Neural progenitor cell (in vitro differentiated cells): ENCODE data around the gene OR4N5. TPM values are rescaled to one million over a fixed set of nuclear protein-coding genes. Genes with fewer than 3 reads are reported as not detected.
"Not testable (repeated sequence)": the region's sequence is repeated elsewhere in the genome, so short reads cannot be mapped to it uniquely, and the experiment has no call there.

Source experiments
- DNase-seq: peaks from one replicate; pipeline ENCODE4 v3.0.0-alpha.2; 2016; ENCODE audit warnings: low spot score
- H2AFZ ChIP-seq: fragments of 200-600 bp; sonication (generic); replicated peaks from 2 replicates; pipeline ENCODE4 v1.6.1; 2016; ENCODE audit warnings: antibody characterized with exemption
- H3F3A ChIP-seq: fragments of 200-600 bp; sonication (generic); 2 replicates; pipeline ENCODE4 v1.6.1; 2016; ENCODE audit warnings: antibody characterized with exemption, low read depth
- H3K27ac ChIP-seq: fragments of 200-600 bp; sonication (generic); 2 replicates; pipeline ENCODE4 v1.5.1; 2016; ENCODE audit warnings: mild to moderate bottlenecking
- H3K27me3 ChIP-seq: fragments of 200-600 bp; sonication (generic); 2 replicates; pipeline ENCODE4 v1.6.1; 2016; ENCODE audit warnings: mild to moderate bottlenecking, moderate library complexity
- H3K36me3 ChIP-seq: fragments of 200-600 bp; sonication (generic); 2 replicates; pipeline ENCODE4 v1.5.1; 2016
- H3K4me1 ChIP-seq: fragments of 200-600 bp; sonication (generic); 2 replicates; pipeline ENCODE4 v1.6.1; 2016; ENCODE audit warnings: mixed run types
- H3K4me2 ChIP-seq: fragments of 200-600 bp; sonication (generic); 2 replicates; pipeline ENCODE4 v1.6.1; 2016
- H3K4me3 ChIP-seq: fragments of 200-600 bp; sonication (generic); 2 replicates; pipeline ENCODE4 v1.5.1; 2016
- H3K79me2 ChIP-seq: fragments of 200-600 bp; sonication (generic); 2 replicates; pipeline ENCODE4 v1.6.1; 2016; ENCODE audit warnings: low read depth
- H3K9ac ChIP-seq: fragments of 200-600 bp; sonication (generic); 2 replicates; pipeline ENCODE4 v1.6.1; 2016
- H3K9me3 ChIP-seq: fragments of 200-600 bp; sonication (generic); 2 replicates; pipeline ENCODE4 v1.5.1; 2016; ENCODE audit warnings: low read depth
- H4K20me1 ChIP-seq: fragments of 200-600 bp; sonication (generic); 2 replicates; pipeline ENCODE4 v1.6.1; 2016; ENCODE audit warnings: low read depth
- H3K27ac Mint-ChIP-seq: 3 replicates; pipeline ENCODE4 v1.8.0; 2021; ENCODE audit warnings: mixed read lengths
- H3K27me3 Mint-ChIP-seq: 2 replicates; pipeline ENCODE4 v1.8.0; 2022; ENCODE audit warnings: low read depth, mild to moderate bottlenecking, inconsistent platforms, moderate library complexity, mixed read lengths; ENCODE audit not compliant: insufficient read depth
- H3K36me3 Mint-ChIP-seq: 3 replicates; pipeline ENCODE4 v1.8.0; 2021; ENCODE audit warnings: mixed read lengths
- H3K4me1 Mint-ChIP-seq: 3 replicates; pipeline ENCODE4 v1.8.0; 2021; ENCODE audit warnings: mixed read lengths
- H3K4me3 Mint-ChIP-seq: 3 replicates; pipeline ENCODE4 v1.8.0; 2021; ENCODE audit warnings: mild to moderate bottlenecking, moderate library complexity, mixed read lengths
- H3K9me3 Mint-ChIP-seq: 3 replicates; pipeline ENCODE4 v1.8.0; 2020; ENCODE audit warnings: mixed read lengths
- EZH2 ChIP-seq: fragments of 200-600 bp; sonication (generic); IDR thresholded peaks from 2 replicates; pipeline ENCODE4 v1.6.1; 2017; ENCODE audit warnings: antibody characterized with exemption, mild to moderate bottlenecking, moderate library complexity
- EZH2phosphoT487 ChIP-seq: fragments of 200-600 bp; sonication (generic); IDR thresholded peaks from 2 replicates; pipeline ENCODE4 v1.6.1; 2017; ENCODE audit warnings: antibody characterized with exemption
- total RNA-seq: library from RNA; depleted of rRNA; stranded (reverse); fragments of >200 nt; gene quantifications from 2 replicates; pipeline ENCODE4 v1.2.3, GENCODE V29; 2015; ENCODE audit warnings: low replicate concordance
- TF ChIP-seq, protein P1 (sequence below): fragments of 200-600 bp; sonication (generic); IDR thresholded peaks from 2 replicates; pipeline ENCODE4 v1.5.1; 2017; ENCODE audit warnings: antibody characterized with exemption, mild to moderate bottlenecking

OR4N5 gene, protein sequence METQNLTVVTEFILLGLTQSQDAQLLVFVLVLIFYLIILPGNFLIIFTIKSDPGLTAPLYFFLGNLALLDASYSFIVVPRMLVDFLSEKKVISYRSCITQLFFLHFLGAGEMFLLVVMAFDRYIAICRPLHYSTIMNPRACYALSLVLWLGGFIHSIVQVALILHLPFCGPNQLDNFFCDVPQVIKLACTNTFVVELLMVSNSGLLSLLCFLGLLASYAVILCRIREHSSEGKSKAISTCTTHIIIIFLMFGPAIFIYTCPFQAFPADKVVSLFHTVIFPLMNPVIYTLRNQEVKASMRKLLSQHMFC
- not detected in 2 replicates for total RNA-seq

DNA sequence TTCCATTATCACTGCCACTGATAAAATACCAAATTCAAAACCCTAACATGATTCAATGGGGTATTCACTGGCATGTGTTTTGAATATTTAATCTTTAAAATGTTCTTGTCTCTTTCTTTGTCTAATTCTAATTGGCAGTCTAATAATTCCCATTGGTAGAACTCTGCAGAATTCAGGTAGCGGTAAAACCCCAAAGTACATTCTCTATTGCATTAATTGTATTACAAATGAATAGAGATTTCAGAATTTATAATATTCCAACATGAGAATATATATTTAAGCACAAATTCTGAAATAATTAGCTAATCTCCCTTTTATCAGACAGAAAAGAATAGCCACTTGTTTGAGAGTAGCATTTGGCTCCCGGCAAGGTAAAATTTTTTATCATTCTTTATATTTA is at the start of gene OR4N5:
Gene OR4N5 (plus strand): TSS at position 301 of the 400 bp plus-strand sequence. CDS start 4,916 bp downstream, outside the sequence.
- no peaks in the 10 kb centered on the region for H3K4me1 Mint-ChIP-seq
- H4K20me1 ChIP-seq: no peaks in the 10 kb centered on the region
- H3K9ac ChIP-seq: no peak within 1 kb of the TSS
- no peak for TF ChIP-seq EZH2phosphoT487
- TF ChIP-seq, protein P1, sequence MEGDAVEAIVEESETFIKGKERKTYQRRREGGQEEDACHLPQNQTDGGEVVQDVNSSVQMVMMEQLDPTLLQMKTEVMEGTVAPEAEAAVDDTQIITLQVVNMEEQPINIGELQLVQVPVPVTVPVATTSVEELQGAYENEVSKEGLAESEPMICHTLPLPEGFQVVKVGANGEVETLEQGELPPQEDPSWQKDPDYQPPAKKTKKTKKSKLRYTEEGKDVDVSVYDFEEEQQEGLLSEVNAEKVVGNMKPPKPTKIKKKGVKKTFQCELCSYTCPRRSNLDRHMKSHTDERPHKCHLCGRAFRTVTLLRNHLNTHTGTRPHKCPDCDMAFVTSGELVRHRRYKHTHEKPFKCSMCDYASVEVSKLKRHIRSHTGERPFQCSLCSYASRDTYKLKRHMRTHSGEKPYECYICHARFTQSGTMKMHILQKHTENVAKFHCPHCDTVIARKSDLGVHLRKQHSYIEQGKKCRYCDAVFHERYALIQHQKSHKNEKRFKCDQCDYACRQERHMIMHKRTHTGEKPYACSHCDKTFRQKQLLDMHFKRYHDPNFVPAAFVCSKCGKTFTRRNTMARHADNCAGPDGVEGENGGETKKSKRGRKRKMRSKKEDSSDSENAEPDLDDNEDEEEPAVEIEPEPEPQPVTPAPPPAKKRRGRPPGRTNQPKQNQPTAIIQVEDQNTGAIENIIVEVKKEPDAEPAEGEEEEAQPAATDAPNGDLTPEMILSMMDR: no peak
- no peak for TF ChIP-seq EZH2
- peaks cover 18% of the 10 kb centered on the region for H3K9me3 Mint-ChIP-seq
- H3K4me3 ChIP-seq: no peak within 1 kb of the TSS
- H3K4me2 ChIP-seq: no peak within 1 kb of the TSS
- no peak within 1 kb of the TSS for H3K27ac ChIP-seq
- H3K4me3 Mint-ChIP-seq: no peak within 1 kb of the TSS
- no peak within 1 kb of the TSS for H3K27ac Mint-ChIP-seq
- H3K27me3 ChIP-seq: no peaks in the 10 kb centered on the region
- no peaks in the 10 kb centered on the region for H3K36me3 ChIP-seq
- peaks cover 4% of the 10 kb centered on the region for H3K27me3 Mint-ChIP-seq
- H3K36me3 Mint-ChIP-seq: no peaks in the 10 kb centered on the region
- DNase-seq: no peak
- H3K9me3 ChIP-seq: peaks cover 46% of the 10 kb centered on the region
- no peaks in the 10 kb centered on the region for H3K4me1 ChIP-seq
- H2AFZ ChIP-seq: no peak within 1 kb of the TSS
- H3K79me2 ChIP-seq: no peaks in the 10 kb centered on the region
- H3F3A ChIP-seq: no peaks in the 10 kb centered on the region

DNA sequence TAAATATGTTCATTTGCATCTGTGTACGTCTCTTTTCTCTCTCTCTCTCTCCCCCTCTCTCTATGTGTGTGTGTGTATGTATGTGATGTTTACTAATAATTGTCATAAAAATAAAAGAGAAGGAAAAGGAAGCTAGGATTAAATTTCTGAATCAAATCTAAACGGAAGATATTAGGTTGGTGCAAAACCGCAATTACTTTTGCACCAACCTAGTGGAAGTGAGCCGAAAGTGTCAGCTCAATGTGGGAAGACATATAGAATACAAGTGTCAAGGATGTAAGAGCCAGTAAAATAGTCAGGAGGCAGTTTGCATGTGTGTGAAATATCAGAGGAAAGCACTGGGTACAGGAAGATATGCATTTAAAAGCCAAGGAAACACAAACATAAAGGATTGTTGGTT is 46.6 kb upstream of the OR4N5 start:
- Mint-ChIP-seq H3K9me3 (peaks cover 23% of the 10 kb centered on the region), H3K27ac (no peak overlapping the region), H3K27me3 (no peaks in the 10 kb centered on the region), H3K4me1 (no peaks in the 10 kb centered on the region), H3K36me3 (no peaks in the 10 kb centered on the region), H3K4me3 (no peak overlapping the region)
- H4K20me1 ChIP-seq: no peaks in the 10 kb centered on the region
- H3K27me3 ChIP-seq: no peaks in the 10 kb centered on the region
- H3K4me3 ChIP-seq: no peak overlapping the region
- no peaks in the 10 kb centered on the region for H3K36me3 ChIP-seq
- TF ChIP-seq, protein P1: no peak
- TF ChIP-seq EZH2phosphoT487: no peak
- TF ChIP-seq EZH2: no peak
- DNase-seq: no peak
- H3K9me3 ChIP-seq: peaks cover 26% of the 10 kb centered on the region
- H3K79me2 ChIP-seq: no peaks in the 10 kb centered on the region
- no peak overlapping the region for H3K9ac ChIP-seq
- no peak overlapping the region for H3K4me2 ChIP-seq
- H3K4me1 ChIP-seq: no peaks in the 10 kb centered on the region
- no peak overlapping the region for H2AFZ ChIP-seq
- no peak overlapping the region for H3K27ac ChIP-seq
- no peaks in the 10 kb centered on the region for H3F3A ChIP-seq

DNA sequence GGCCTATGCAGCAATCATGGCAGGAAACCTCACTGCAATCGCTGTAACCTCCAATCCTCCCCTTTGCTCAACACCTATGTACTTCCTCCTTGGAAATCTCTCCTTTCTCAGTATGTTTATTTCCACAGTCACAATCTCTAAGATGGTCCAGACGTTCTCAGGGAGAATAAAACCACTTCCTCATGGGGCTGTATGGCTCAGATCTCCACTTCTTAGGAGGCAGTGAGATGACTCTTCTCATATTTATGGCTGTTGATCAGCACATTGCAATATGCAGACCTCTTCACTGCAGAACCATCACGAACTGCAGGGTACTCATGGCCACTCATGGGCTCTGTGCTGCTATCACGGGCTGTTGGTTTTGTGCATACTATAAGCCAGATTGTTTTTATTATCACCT is 45.2 kb upstream of the OR4N5 start:
- H3K4me3 Mint-ChIP-seq: no peak overlapping the region
- Histone ChIP-seq H3K9me3 (peaks cover 33% of the 10 kb centered on the region), H3K4me2 (no peak overlapping the region), H3K9ac (no peak overlapping the region), H2AFZ (no peak overlapping the region), H4K20me1 (no peaks in the 10 kb centered on the region), H3K4me1 (no peaks in the 10 kb centered on the region), H3K27ac (no peak overlapping the region), H3K36me3 (no peaks in the 10 kb centered on the region), H3K27me3 (no peaks in the 10 kb centered on the region), H3F3A (no peaks in the 10 kb centered on the region), H3K79me2 (no peaks in the 10 kb centered on the region), H3K4me3 (no peak overlapping the region)
- H3K27me3 Mint-ChIP-seq: no peaks in the 10 kb centered on the region
- H3K9me3 Mint-ChIP-seq: peaks cover 25% of the 10 kb centered on the region
- no peaks in the 10 kb centered on the region for H3K36me3 Mint-ChIP-seq
- DNase-seq: no peak
- H3K27ac Mint-ChIP-seq: no peak overlapping the region
- H3K4me1 Mint-ChIP-seq: no peaks in the 10 kb centered on the region
- TF ChIP-seq, protein P1: no peak
- TF ChIP-seq EZH2phosphoT487 (no peak), EZH2 (no peak)

DNA sequence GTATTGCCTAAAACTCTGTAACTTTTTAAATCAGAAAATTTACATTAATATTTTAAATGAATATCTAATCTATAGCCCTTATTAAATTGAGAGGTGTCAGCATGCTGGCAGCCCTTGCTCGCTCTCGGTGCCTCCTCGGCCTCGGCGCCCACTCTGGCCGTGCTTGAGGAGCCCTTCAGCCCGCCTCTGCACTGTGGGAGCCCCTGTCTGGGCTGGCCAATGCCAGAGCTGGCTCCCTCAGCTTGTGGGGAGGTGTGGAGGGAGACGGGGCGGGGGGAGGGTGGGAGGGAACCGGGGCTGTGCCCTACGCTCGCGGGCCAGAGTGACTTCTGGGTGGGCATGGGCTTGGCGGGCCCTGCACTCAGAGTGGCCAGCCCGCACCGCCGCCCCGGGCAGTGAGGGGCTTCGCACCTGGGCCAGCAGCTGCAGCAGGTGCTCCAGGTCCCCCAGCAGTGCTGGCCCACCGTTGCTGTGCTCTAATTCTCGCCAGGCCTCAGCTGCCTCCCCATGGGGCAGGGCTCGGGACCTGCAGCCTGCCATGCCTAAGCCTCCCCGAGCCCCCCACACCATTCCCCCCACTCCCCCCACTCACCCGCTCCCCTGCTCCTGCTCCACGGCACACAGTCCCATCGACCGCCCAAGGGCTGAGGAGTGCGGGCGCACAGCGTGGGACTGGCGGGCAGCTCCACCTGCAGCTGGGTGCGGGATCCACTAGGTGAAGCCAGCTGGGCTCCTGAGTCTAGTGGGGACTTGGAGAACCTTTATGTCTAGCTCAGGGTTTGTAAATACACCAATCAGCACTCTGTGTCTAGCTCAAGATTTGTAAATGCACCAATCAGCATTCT is 39.5 kb upstream of the OR4N5 start:
- not testable (repeated sequence) for H3K27me3 ChIP-seq, H3K4me3 ChIP-seq, H3K9ac ChIP-seq, H3K4me3 Mint-ChIP-seq, DNase-seq, H3K27ac ChIP-seq, H3K4me1 ChIP-seq, H3K4me2 ChIP-seq, H3K36me3 ChIP-seq, H3K36me3 Mint-ChIP-seq, H4K20me1 ChIP-seq, H3K4me1 Mint-ChIP-seq, H3K27ac Mint-ChIP-seq, H3K27me3 Mint-ChIP-seq, H3K79me2 ChIP-seq, H3F3A ChIP-seq, H2AFZ ChIP-seq
- H3K9me3 Mint-ChIP-seq: peaks cover 29% of the 10 kb centered on the region
- peaks cover 33% of the 10 kb centered on the region for H3K9me3 ChIP-seq
